Measurements from ENCODE around the gene ENTPD2.

DNA sequence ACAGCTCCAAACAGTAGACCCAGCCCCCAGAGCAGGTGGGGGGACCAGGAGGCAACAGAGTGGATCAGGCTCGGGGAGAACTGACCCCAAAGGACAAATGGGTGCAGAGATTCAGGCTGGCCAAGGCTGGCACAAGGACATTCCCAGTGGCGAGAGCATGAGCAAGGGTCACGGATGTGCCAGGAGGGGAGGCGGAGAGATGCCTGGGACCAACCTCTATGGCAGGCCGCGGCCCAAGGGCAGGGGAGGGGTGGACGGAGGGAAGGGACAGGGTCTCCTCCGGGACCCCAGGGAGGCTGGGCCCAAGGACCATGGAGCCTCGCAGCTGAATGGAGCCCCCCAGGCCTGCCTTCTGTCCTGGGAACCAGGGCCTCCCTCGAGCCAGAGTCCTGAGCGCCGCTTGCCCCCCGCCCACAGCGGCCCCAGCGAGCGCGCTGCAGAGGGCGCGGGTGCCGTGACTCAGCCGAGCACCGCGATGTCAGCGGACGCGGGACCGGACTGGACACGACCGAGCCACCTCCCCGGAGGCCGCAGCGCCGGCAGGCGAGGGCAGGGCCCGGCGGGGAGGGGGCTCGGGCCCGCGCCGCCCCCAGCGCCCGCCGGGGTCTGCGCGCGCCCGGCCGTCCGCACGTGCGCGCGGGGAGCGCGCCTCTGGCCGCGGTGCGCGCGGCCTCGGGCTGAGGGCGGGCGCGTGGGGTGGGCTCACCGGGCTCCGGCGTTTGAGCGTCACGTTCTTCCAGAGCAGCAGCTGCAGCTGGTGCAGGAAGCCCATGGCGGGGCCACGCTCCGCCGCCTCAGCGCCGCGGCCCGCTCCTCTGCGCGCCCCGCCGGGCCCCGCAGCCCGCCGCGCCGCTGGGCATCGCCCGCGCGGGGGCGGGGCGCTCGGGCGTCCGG, 26.2 kb downstream of the ENTPD2 start, which contains the start of gene ABCA2:
- TF ChIP-seq, protein P1, sequence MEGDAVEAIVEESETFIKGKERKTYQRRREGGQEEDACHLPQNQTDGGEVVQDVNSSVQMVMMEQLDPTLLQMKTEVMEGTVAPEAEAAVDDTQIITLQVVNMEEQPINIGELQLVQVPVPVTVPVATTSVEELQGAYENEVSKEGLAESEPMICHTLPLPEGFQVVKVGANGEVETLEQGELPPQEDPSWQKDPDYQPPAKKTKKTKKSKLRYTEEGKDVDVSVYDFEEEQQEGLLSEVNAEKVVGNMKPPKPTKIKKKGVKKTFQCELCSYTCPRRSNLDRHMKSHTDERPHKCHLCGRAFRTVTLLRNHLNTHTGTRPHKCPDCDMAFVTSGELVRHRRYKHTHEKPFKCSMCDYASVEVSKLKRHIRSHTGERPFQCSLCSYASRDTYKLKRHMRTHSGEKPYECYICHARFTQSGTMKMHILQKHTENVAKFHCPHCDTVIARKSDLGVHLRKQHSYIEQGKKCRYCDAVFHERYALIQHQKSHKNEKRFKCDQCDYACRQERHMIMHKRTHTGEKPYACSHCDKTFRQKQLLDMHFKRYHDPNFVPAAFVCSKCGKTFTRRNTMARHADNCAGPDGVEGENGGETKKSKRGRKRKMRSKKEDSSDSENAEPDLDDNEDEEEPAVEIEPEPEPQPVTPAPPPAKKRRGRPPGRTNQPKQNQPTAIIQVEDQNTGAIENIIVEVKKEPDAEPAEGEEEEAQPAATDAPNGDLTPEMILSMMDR (tag by site-specific recombination; IDR thresholded peaks at IDR 0.05), result no peak
- TF ChIP-seq ZNF121 (tag by site-specific recombination; IDR thresholded peaks at IDR 0.05) (no peak), YY1 (tag by site-specific recombination; IDR thresholded peaks at IDR 0.05) (no peak), ZFHX2 (tag by site-specific recombination; conservative IDR thresholded peaks at IDR 0.05) (0 out of 2 replicates have a peak, but pooled peaks have one; percentile 19), ZFP3 (tag by site-specific recombination; IDR thresholded peaks at IDR 0.05; ENCODE audit: low read depth) (no peak), MEIS1 (CRISPR knock-in tag; IDR thresholded peaks at IDR 0.05; ENCODE audit: borderline replicate concordance) (no peak), ZNF335 (tag by site-specific recombination; conservative IDR thresholded peaks at IDR 0.05) (no peak)
- TF ChIP-seq, protein P2, sequence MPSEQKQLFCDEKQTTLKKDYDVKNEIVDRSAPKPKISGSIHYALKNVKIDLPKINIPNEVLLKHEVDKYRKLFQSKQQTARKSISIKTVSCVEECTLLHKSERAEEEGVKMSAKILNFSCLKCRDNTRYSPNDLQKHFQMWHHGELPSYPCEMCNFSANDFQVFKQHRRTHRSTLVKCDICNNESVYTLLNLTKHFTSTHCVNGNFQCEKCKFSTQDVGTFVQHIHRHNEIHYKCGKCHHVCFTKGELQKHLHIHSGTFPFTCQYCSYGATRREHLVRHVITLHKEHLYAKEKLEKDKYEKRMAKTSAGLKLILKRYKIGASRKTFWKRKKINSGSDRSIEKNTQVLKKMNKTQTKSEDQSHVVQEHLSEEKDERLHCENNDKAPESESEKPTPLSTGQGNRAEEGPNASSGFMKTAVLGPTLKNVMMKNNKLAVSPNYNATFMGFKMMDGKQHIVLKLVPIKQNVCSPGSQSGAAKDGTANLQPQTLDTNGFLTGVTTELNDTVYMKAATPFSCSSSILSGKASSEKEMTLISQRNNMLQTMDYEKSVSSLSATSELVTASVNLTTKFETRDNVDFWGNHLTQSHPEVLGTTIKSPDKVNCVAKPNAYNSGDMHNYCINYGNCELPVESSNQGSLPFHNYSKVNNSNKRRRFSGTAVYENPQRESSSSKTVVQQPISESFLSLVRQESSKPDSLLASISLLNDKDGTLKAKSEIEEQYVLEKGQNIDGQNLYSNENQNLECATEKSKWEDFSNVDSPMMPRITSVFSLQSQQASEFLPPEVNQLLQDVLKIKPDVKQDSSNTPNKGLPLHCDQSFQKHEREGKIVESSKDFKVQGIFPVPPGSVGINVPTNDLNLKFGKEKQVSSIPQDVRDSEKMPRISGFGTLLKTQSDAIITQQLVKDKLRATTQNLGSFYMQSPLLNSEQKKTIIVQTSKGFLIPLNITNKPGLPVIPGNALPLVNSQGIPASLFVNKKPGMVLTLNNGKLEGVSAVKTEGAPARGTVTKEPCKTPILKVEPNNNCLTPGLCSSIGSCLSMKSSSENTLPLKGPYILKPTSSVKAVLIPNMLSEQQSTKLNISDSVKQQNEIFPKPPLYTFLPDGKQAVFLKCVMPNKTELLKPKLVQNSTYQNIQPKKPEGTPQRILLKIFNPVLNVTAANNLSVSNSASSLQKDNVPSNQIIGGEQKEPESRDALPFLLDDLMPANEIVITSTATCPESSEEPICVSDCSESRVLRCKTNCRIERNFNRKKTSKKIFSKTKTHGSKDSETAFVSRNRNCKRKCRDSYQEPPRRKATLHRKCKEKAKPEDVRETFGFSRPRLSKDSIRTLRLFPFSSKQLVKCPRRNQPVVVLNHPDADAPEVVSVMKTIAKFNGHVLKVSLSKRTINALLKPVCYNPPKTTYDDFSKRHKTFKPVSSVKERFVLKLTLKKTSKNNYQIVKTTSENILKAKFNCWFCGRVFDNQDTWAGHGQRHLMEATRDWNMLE (tag by site-specific recombination; conservative IDR thresholded peaks at IDR 0.05; ENCODE audit: low read depth), result no peak
- TF ChIP-seq, protein P3, sequence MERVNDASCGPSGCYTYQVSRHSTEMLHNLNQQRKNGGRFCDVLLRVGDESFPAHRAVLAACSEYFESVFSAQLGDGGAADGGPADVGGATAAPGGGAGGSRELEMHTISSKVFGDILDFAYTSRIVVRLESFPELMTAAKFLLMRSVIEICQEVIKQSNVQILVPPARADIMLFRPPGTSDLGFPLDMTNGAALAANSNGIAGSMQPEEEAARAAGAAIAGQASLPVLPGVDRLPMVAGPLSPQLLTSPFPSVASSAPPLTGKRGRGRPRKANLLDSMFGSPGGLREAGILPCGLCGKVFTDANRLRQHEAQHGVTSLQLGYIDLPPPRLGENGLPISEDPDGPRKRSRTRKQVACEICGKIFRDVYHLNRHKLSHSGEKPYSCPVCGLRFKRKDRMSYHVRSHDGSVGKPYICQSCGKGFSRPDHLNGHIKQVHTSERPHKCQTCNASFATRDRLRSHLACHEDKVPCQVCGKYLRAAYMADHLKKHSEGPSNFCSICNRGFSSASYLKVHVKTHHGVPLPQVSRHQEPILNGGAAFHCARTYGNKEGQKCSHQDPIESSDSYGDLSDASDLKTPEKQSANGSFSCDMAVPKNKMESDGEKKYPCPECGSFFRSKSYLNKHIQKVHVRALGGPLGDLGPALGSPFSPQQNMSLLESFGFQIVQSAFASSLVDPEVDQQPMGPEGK (tag by site-specific recombination; IDR thresholded peaks at IDR 0.05), result 0 out of 2 replicates have a peak, but pooled peaks have one; percentile 44
